Activated T-cell treated with anti-CD3 and anti-CD28 coated beads, Interleukin-2, amount 50 U/mL, for 4 hours (primary cell): ENCODE measurements around the gene RB1. TPM values are rescaled to one million over a fixed set of nuclear protein-coding genes. Genes with fewer than 3 reads are reported as not detected.

Source experiments
- ATAC-seq, 2 donors: fragments of 200-7000 bp; cut with Tn5 transposase; one replicate each; pipeline ENCODE4 v1.10.0; 2021
- DNase-seq: peaks from one replicate; pipeline ENCODE4 v3.0.0-alpha.2; 2020
- H3K27me3 Mint-ChIP-seq: one replicate; pipeline ENCODE4 v1.8.0; 2021; ENCODE audit warnings: low read depth, mixed read lengths
- H3K36me3 Mint-ChIP-seq: one replicate; pipeline ENCODE4 v1.8.0; 2022; ENCODE audit warnings: mixed read lengths; ENCODE audit not compliant: insufficient read depth
- H3K4me1 Mint-ChIP-seq: one replicate; pipeline ENCODE4 v1.8.0; 2021; ENCODE audit warnings: low read depth, mixed read lengths
- H3K4me3 Mint-ChIP-seq: one replicate; pipeline ENCODE4 v1.8.0; 2021; ENCODE audit warnings: mild to moderate bottlenecking, moderate library complexity, mixed read lengths
- H3K9me3 Mint-ChIP-seq: one replicate; pipeline ENCODE4 v1.8.0; 2021; ENCODE audit warnings: mixed read lengths
- total RNA-seq, 3 donors: library from RNA; stranded (reverse); gene quantifications; one replicate each; pipeline ENCODE4 v1.2.1, GENCODE V29; 2021

Gene RB1
- total RNA-seq, 3 donors from 2014 or later = 27.8 to 31.4 (median 30.2) TPM

DNA sequence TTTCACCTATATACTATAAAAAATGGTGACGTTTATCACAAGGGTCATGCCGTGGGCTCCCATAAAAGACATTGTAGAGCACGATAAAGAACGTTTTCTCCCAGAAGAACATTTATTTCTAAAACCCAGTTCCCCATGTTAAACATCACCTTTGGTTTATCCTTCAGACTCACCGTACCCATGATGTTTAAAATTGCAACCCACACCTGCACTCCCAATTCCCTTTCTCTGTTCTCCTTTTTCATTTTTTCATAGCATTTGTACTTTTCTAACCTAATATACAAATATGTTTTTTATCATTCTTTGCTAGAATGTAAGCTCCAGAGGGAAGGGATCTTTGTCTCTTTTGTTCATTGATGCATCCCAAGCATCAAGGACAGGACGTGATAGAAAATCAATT, 227.3 kb downstream of the RB1 start:
- no peak for ATAC-seq
- Mint-ChIP-seq H3K4me1 (peaks cover 32% of the 10 kb centered on the region), H3K4me3 (peak overlapping the region; percentile 91), H3K36me3 (no peaks in the 10 kb centered on the region), H3K27me3 (no peaks in the 10 kb centered on the region), H3K9me3 (no peaks in the 10 kb centered on the region)
- no peak for DNase-seq

Other genes with a start within 250 kb of the RB1 start
- gene MED4, start 208.6 kb upstream of the RB1 start, total RNA-seq = 10 to 100 TPM; 47.6 to 50.5 (median 47.7) TPM
- gene ITM2B, start 70.5 kb upstream of the RB1 start, total RNA-seq = 10 to 100 TPM; 48.8 to 63.5 (median 49.3) TPM
- 1 to 10 TPM; 2.0 to 4.5 (median 3.8) TPM for gene LPAR6, start 109.4 kb downstream of the RB1 start, total RNA-seq
- gene RCBTB2, start 229.3 kb downstream of the RB1 start, total RNA-seq = 1 to 10 TPM; 1.3 to 1.5 (median 1.4) TPM